WTC11 (cell line): ENCODE results near the gene RAB3IP.

Experiments
- CREB1 ChIP-seq: sonication (generic); formaldehyde crosslinking; IDR thresholded peaks from 2 replicates; pipeline ENCODE4 v1.8.0; 2023; ENCODE audit warnings: mild to moderate bottlenecking, missing genetic modification reagents
- CTCF ChIP-seq: fragments of 200-600 bp; IDR thresholded peaks from 2 replicates; pipeline ENCODE4 v1.8.0; 2022; ENCODE audit warnings: antibody characterized with exemption
- FOXJ3 ChIP-seq: sonication (generic); formaldehyde crosslinking; IDR thresholded peaks from 2 replicates; pipeline ENCODE4 v1.9.0; 2021; ENCODE audit warnings: missing genetic modification reagents, mild to moderate bottlenecking, borderline replicate concordance
- HMGXB4 ChIP-seq: sonication (generic); formaldehyde crosslinking; IDR thresholded peaks from 2 replicates; pipeline ENCODE4 v1.8.1; 2023; ENCODE audit warnings: mild to moderate bottlenecking, moderate library complexity, missing genetic modification reagents
- JUN ChIP-seq: sonication (generic); formaldehyde crosslinking; IDR thresholded peaks from 2 replicates; pipeline ENCODE4 v1.8.0; 2023; ENCODE audit warnings: mild to moderate bottlenecking, missing genetic modification reagents
- KAT7 ChIP-seq: sonication (generic); formaldehyde crosslinking; IDR thresholded peaks from 2 replicates; pipeline ENCODE4 v1.8.1; 2023; ENCODE audit warnings: missing genetic modification reagents, mild to moderate bottlenecking, borderline replicate concordance
- NR2C2 ChIP-seq: sonication (generic); formaldehyde crosslinking; IDR thresholded peaks from 2 replicates; pipeline ENCODE4 v1.8.0; 2022; ENCODE audit warnings: mild to moderate bottlenecking, missing genetic modification reagents
- USF2 ChIP-seq: sonication (generic); formaldehyde crosslinking; IDR thresholded peaks from 2 replicates; pipeline ENCODE4 v1.8.1; 2023; ENCODE audit warnings: mild to moderate bottlenecking, missing genetic modification reagents, moderate library complexity
- ZNF138 ChIP-seq: sonication (generic); formaldehyde crosslinking; conservative IDR thresholded peaks from 2 replicates; pipeline ENCODE4 v1.8.1; 2022; ENCODE audit warnings: mild to moderate bottlenecking, moderate library complexity, missing genetic modification reagents
- ZNF232 ChIP-seq: sonication (generic); formaldehyde crosslinking; IDR thresholded peaks from 2 replicates; pipeline ENCODE4 v1.8.0; 2022; ENCODE audit warnings: mild to moderate bottlenecking, missing genetic modification reagents
- TF ChIP-seq, protein P1 (sequence below): sonication (generic); formaldehyde crosslinking; IDR thresholded peaks from 2 replicates; pipeline ENCODE4 v1.8.0; 2022; ENCODE audit warnings: mild to moderate bottlenecking, missing genetic modification reagents
- TF ChIP-seq, protein P2 (sequence below): sonication (generic); formaldehyde crosslinking; IDR thresholded peaks from 2 replicates; pipeline ENCODE4 v1.8.1; 2022; ENCODE audit warnings: low read depth, missing genetic modification reagents, borderline replicate concordance

GRCh38 chr12:69698054-69698453 lies 40.6 kb upstream of the RAB3IP start:
- no peak for TF ChIP-seq CREB1
- no peak for TF ChIP-seq CTCF
- TF ChIP-seq, protein P1, sequence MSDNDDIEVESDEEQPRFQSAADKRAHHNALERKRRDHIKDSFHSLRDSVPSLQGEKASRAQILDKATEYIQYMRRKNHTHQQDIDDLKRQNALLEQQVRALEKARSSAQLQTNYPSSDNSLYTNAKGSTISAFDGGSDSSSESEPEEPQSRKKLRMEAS (CRISPR knock-in tag) = no peak
- TF ChIP-seq ZNF232 (CRISPR knock-in tag) = no peak
- TF ChIP-seq FOXJ3 (CRISPR knock-in tag) = no peak
- no peak for TF ChIP-seq KAT7
- no peak for TF ChIP-seq JUN (CRISPR knock-in tag)
- TF ChIP-seq, protein P2, sequence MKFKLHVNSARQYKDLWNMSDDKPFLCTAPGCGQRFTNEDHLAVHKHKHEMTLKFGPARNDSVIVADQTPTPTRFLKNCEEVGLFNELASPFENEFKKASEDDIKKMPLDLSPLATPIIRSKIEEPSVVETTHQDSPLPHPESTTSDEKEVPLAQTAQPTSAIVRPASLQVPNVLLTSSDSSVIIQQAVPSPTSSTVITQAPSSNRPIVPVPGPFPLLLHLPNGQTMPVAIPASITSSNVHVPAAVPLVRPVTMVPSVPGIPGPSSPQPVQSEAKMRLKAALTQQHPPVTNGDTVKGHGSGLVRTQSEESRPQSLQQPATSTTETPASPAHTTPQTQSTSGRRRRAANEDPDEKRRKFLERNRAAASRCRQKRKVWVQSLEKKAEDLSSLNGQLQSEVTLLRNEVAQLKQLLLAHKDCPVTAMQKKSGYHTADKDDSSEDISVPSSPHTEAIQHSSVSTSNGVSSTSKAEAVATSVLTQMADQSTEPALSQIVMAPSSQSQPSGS (CRISPR knock-in tag) = no peak
- no peak for TF ChIP-seq HMGXB4 (CRISPR knock-in tag)
- no peak for TF ChIP-seq ZNF138 (CRISPR knock-in tag)
- no peak for TF ChIP-seq NR2C2 (CRISPR knock-in tag)
- no peak for TF ChIP-seq USF2 (CRISPR knock-in tag)
